ENCODE data around the gene F13A1.

F13A1 gene

GRCh38 chr6:6227896-6228295 lies 92.6 kb downstream of the F13A1 start:
- Histone ChIP-seq H3K27ac (ENCODE audit: low read depth, low read length) (no peak overlapping the region), H3K9ac (ENCODE audit: low read length) (no peak overlapping the region), H3K36me3 (ENCODE audit: control insufficient read depth, insufficient read depth, low read length) (no peaks in the 10 kb centered on the region), H3K4me3 (ENCODE audit: low read length) (no peak overlapping the region), H3K27me3 (ENCODE audit: control insufficient read depth, insufficient read depth, low read length) (no peaks in the 10 kb centered on the region), H3K4me1 (ENCODE audit: control insufficient read depth, insufficient read depth, low read length) (no peaks in the 10 kb centered on the region)

GRCh38 chr6:6225885-6226529 lies 94.5 kb downstream of the F13A1 start:
- Histone ChIP-seq H3K4me3 (ENCODE audit: low read length) (no peak overlapping the region), H3K4me1 (ENCODE audit: control insufficient read depth, insufficient read depth, low read length) (no peaks in the 10 kb centered on the region), H3K27ac (ENCODE audit: low read depth, low read length) (no peak overlapping the region), H3K27me3 (ENCODE audit: control insufficient read depth, insufficient read depth, low read length) (no peaks in the 10 kb centered on the region), H3K9ac (ENCODE audit: low read length) (no peak overlapping the region), H3K36me3 (ENCODE audit: control insufficient read depth, insufficient read depth, low read length) (no peaks in the 10 kb centered on the region)

- Histone ChIP-seq H3K27me3 (ENCODE audit: control insufficient read depth, insufficient read depth, low read length) (no peaks in the 10 kb centered on the region), H3K4me1 (ENCODE audit: control insufficient read depth, insufficient read depth, low read length) (no peaks in the 10 kb centered on the region), H3K27ac (ENCODE audit: low read depth, low read length) (no peak overlapping the region), H3K36me3 (ENCODE audit: control insufficient read depth, insufficient read depth, low read length) (no peaks in the 10 kb centered on the region), H3K4me3 (ENCODE audit: low read length) (no peak overlapping the region), H3K9ac (ENCODE audit: low read length) (no peak overlapping the region)
These were observed 95.5 kb downstream of the F13A1 start for GRCh38 chr6:6224933-6225486.

- Histone ChIP-seq H3K4me3 (ENCODE audit: low read length) (no peak overlapping the region), H3K27ac (ENCODE audit: low read depth, low read length) (no peak overlapping the region), H3K36me3 (ENCODE audit: control insufficient read depth, insufficient read depth, low read length) (no peaks in the 10 kb centered on the region), H3K27me3 (ENCODE audit: control insufficient read depth, insufficient read depth, low read length) (no peaks in the 10 kb centered on the region), H3K4me1 (ENCODE audit: control insufficient read depth, insufficient read depth, low read length) (no peaks in the 10 kb centered on the region), H3K9ac (ENCODE audit: low read length) (no peak overlapping the region)
These were observed 98.5 kb downstream of the F13A1 start for GRCh38 chr6:6221787-6222535.

- no peaks in the 10 kb centered on the region for H3K4me1 ChIP-seq (ENCODE audit: control insufficient read depth, insufficient read depth, low read length)
- H3K36me3 ChIP-seq (ENCODE audit: control insufficient read depth, insufficient read depth, low read length): no peaks in the 10 kb centered on the region
- no peaks in the 10 kb centered on the region for H3K27me3 ChIP-seq (ENCODE audit: control insufficient read depth, insufficient read depth, low read length)
- no peak overlapping the region for H3K9ac ChIP-seq (ENCODE audit: low read length)
- no peak overlapping the region for H3K27ac ChIP-seq (ENCODE audit: low read depth, low read length)
- no peak overlapping the region for H3K4me3 ChIP-seq (ENCODE audit: low read length)
These were observed 99.7 kb downstream of the F13A1 start for GRCh38 chr6:6220718-6221117.

GRCh38 chr6:6219716-6220115 lies 100.7 kb downstream of the F13A1 start:
- Histone ChIP-seq H3K27me3 (ENCODE audit: control insufficient read depth, insufficient read depth, low read length) (no peaks in the 10 kb centered on the region), H3K36me3 (ENCODE audit: control insufficient read depth, insufficient read depth, low read length) (no peaks in the 10 kb centered on the region), H3K4me3 (ENCODE audit: low read length) (no peak overlapping the region), H3K4me1 (ENCODE audit: control insufficient read depth, insufficient read depth, low read length) (no peaks in the 10 kb centered on the region), H3K27ac (ENCODE audit: low read depth, low read length) (no peak overlapping the region), H3K9ac (ENCODE audit: low read length) (no peak overlapping the region)

- no peaks in the 10 kb centered on the region for H3K4me1 ChIP-seq (ENCODE audit: control insufficient read depth, insufficient read depth, low read length)
- H3K27me3 ChIP-seq (ENCODE audit: control insufficient read depth, insufficient read depth, low read length): no peaks in the 10 kb centered on the region
- H3K36me3 ChIP-seq (ENCODE audit: control insufficient read depth, insufficient read depth, low read length): no peaks in the 10 kb centered on the region
- H3K9ac ChIP-seq (ENCODE audit: low read length): no peak overlapping the region
- H3K4me3 ChIP-seq (ENCODE audit: low read length): no peak overlapping the region
- no peak overlapping the region for H3K27ac ChIP-seq (ENCODE audit: low read depth, low read length)
These were observed 101.7 kb downstream of the F13A1 start for GRCh38 chr6:6218759-6219085.

- Histone ChIP-seq H3K9ac (ENCODE audit: low read length) (no peak overlapping the region), H3K27me3 (ENCODE audit: control insufficient read depth, insufficient read depth, low read length) (no peaks in the 10 kb centered on the region), H3K4me1 (ENCODE audit: control insufficient read depth, insufficient read depth, low read length) (no peaks in the 10 kb centered on the region), H3K4me3 (ENCODE audit: low read length) (no peak overlapping the region), H3K36me3 (ENCODE audit: control insufficient read depth, insufficient read depth, low read length) (no peaks in the 10 kb centered on the region), H3K27ac (ENCODE audit: low read depth, low read length) (no peak overlapping the region)
These were observed 102.4 kb downstream of the F13A1 start for GRCh38 chr6:6217855-6218758.

GRCh38 chr6:6210994-6211393 lies 109.5 kb downstream of the F13A1 start:
- H3K4me1 ChIP-seq (ENCODE audit: control insufficient read depth, insufficient read depth, low read length): no peaks in the 10 kb centered on the region
- H3K9ac ChIP-seq (ENCODE audit: low read length): no peak overlapping the region
- H3K4me3 ChIP-seq (ENCODE audit: low read length): no peak overlapping the region
- H3K36me3 ChIP-seq (ENCODE audit: control insufficient read depth, insufficient read depth, low read length): no peaks in the 10 kb centered on the region
- H3K27ac ChIP-seq (ENCODE audit: low read depth, low read length): no peak overlapping the region
- H3K27me3 ChIP-seq (ENCODE audit: control insufficient read depth, insufficient read depth, low read length): no peaks in the 10 kb centered on the region

- no peaks in the 10 kb centered on the region for H3K36me3 ChIP-seq (ENCODE audit: control insufficient read depth, insufficient read depth, low read length)
- H3K27me3 ChIP-seq (ENCODE audit: control insufficient read depth, insufficient read depth, low read length): no peaks in the 10 kb centered on the region
- H3K9ac ChIP-seq (ENCODE audit: low read length): no peak overlapping the region
- H3K4me1 ChIP-seq (ENCODE audit: control insufficient read depth, insufficient read depth, low read length): no peaks in the 10 kb centered on the region
- no peak overlapping the region for H3K27ac ChIP-seq (ENCODE audit: low read depth, low read length)
- no peak overlapping the region for H3K4me3 ChIP-seq (ENCODE audit: low read length)
These were observed 117.6 kb downstream of the F13A1 start for GRCh38 chr6:6202886-6203285.

- Histone ChIP-seq H3K4me3 (ENCODE audit: low read length) (no peak overlapping the region), H3K9ac (ENCODE audit: low read length) (no peak overlapping the region), H3K36me3 (ENCODE audit: control insufficient read depth, insufficient read depth, low read length) (no peaks in the 10 kb centered on the region), H3K27ac (ENCODE audit: low read depth, low read length) (no peak overlapping the region), H3K4me1 (ENCODE audit: control insufficient read depth, insufficient read depth, low read length) (no peaks in the 10 kb centered on the region), H3K27me3 (ENCODE audit: control insufficient read depth, insufficient read depth, low read length) (no peaks in the 10 kb centered on the region)
These were observed 119.3 kb downstream of the F13A1 start for GRCh38 chr6:6201200-6201599.

- H3K4me1 ChIP-seq (ENCODE audit: control insufficient read depth, insufficient read depth, low read length): no peaks in the 10 kb centered on the region
- no peak overlapping the region for H3K9ac ChIP-seq (ENCODE audit: low read length)
- H3K4me3 ChIP-seq (ENCODE audit: low read length): no peak overlapping the region
- H3K27ac ChIP-seq (ENCODE audit: low read depth, low read length): no peak overlapping the region
- H3K36me3 ChIP-seq (ENCODE audit: control insufficient read depth, insufficient read depth, low read length): no peaks in the 10 kb centered on the region
- no peaks in the 10 kb centered on the region for H3K27me3 ChIP-seq (ENCODE audit: control insufficient read depth, insufficient read depth, low read length)
These were observed 120.8 kb downstream of the F13A1 start for GRCh38 chr6:6199678-6200077.
